ENCODE results near the gene THAP7. TPM values are rescaled to one million over a fixed set of nuclear protein-coding genes. Genes with fewer than 3 reads are reported as not detected.

The THAP7 gene
- total and polyA plus RNA-seq, 2 of the 13 experiments (the other 11 are each of a cell fraction or from before 2014, with no cell fraction given) = 13.0 to 25.5 TPM

GRCh38 chr22:20979940-20980453, 21.9 kb downstream of the THAP7 start (continued):
- peak; percentile 75; the same call in 1 of the 2 replicates for TF ChIP-seq ZNF441 (CRISPR knock-in tag; IDR thresholded peaks at IDR 0.05; ENCODE audit: borderline replicate concordance)
- TF ChIP-seq ZSCAN9 (CRISPR knock-in tag; IDR thresholded peaks at IDR 0.05; ENCODE audit: borderline replicate concordance) = no peak
- peak; percentile 74 for TF ChIP-seq KAT8 (CRISPR knock-in tag; IDR thresholded peaks at IDR 0.05)
- TF ChIP-seq ZMAT3 (CRISPR knock-in tag; conservative IDR thresholded peaks at IDR 0.05) = no peak
- no peak for TF ChIP-seq ZNF740 (CRISPR knock-in tag; IDR thresholded peaks at IDR 0.05)
- TF ChIP-seq SOX5 (CRISPR knock-in tag; IDR thresholded peaks at IDR 0.05; ENCODE audit: borderline replicate concordance) = peak; percentile 63; the same call in 1 of the 2 replicates
- no peak for TF ChIP-seq KAT2B (IDR thresholded peaks at IDR 0.05; ENCODE audit: borderline replicate concordance, low read depth, low read length)
- TF ChIP-seq ZNF891 (CRISPR knock-in tag; IDR thresholded peaks at IDR 0.05) = 0 out of 2 replicates have a peak, but pooled peaks have one; percentile 18
- no peak for TF ChIP-seq SMAD3 (CRISPR knock-in tag; IDR thresholded peaks at IDR 0.05)
- TF ChIP-seq NFE2 (CRISPR knock-in tag; IDR thresholded peaks at IDR 0.05) = no peak
- no peak for TF ChIP-seq ZNF407 (CRISPR knock-in tag; IDR thresholded peaks at IDR 0.05; ENCODE audit: not compliant biosample characterization)
- TF ChIP-seq PAWR (CRISPR knock-in tag; IDR thresholded peaks at IDR 0.05; ENCODE audit: borderline replicate concordance) = no peak
- TF ChIP-seq EEA1 (CRISPR knock-in tag; IDR thresholded peaks at IDR 0.05; ENCODE audit: borderline replicate concordance) = no peak; the same call in 1 of the 2 replicates
- TF ChIP-seq SRSF1 (optimal IDR thresholded peaks at IDR 0.05; ENCODE audit: low read depth, low read length) = no peak
- TF ChIP-seq CREM (IDR thresholded peaks at IDR 0.05) = no peak
- TF ChIP-seq CREM (CRISPR knock-in tag; IDR thresholded peaks at IDR 0.05) = no peak
- TF ChIP-seq IRF2 (CRISPR knock-in tag; IDR thresholded peaks at IDR 0.05) = peak; percentile 67; the same call in 1 of the 2 replicates
- no peak for TF ChIP-seq SOX6 (IDR thresholded peaks at IDR 0.05)
- TF ChIP-seq SOX6 (CRISPR knock-in tag; IDR thresholded peaks at IDR 0.05) = peak; percentile 74
- TF ChIP-seq KLF13 (CRISPR knock-in tag; IDR thresholded peaks at IDR 0.05) = 0 out of 2 replicates have a peak, but pooled peaks have one; percentile 28
- TF ChIP-seq REXO4 (CRISPR knock-in tag; IDR thresholded peaks at IDR 0.05; ENCODE audit: borderline replicate concordance) = no peak
- TF ChIP-seq ZSCAN20 (CRISPR knock-in tag; IDR thresholded peaks at IDR 0.05; ENCODE audit: borderline replicate concordance) = no peak
- TF ChIP-seq NFE2L1 (CRISPR knock-in tag; IDR thresholded peaks at IDR 0.05; ENCODE audit: borderline replicate concordance) = no peak
- TF ChIP-seq CREBL2 (CRISPR knock-in tag; IDR thresholded peaks at IDR 0.05; ENCODE audit: borderline replicate concordance) = no peak
